Activated T-cell treated with anti-CD3 and anti-CD28 coated beads for 4 hours (primary cell): ENCODE measurements around the gene R3HDM2.

Experiments
- DNase-seq: peaks from one replicate; pipeline ENCODE4 v3.0.0-alpha.2; 2020

R3HDM2 gene

GRCh38 chr12:57430931-57431566 lies at the start of gene R3HDM2:
R3HDM2 (minus strand) TSS chr12:57431043; CDS start chr12:57310428, 120,615 bp downstream.
- peak; percentile 91 for DNase-seq

GRCh38 chr12:57479376-57480115 lies 48.7 kb upstream of the R3HDM2 start, which contains the start of gene ARHGAP9:
ARHGAP9 (minus strand) TSS chr12:57479866; CDS start chr12:57479406, 460 bp downstream.
- DNase-seq: no peak

- DNase-seq: no peak
Observed at GRCh38 chr12:57479043-57479375, 48.2 kb upstream of the R3HDM2 start.

GRCh38 chr12:57477710-57478681 lies 47.2 kb upstream of the R3HDM2 start:
- no peak for DNase-seq

- no peak for DNase-seq
Observed at GRCh38 chr12:57476993-57477709, 46.3 kb upstream of the R3HDM2 start.

GRCh38 chr12:57476162-57476992 lies 45.5 kb upstream of the R3HDM2 start:
- no peak for DNase-seq

GRCh38 chr12:57475271-57476161 lies 44.7 kb upstream of the R3HDM2 start:
- no peak for DNase-seq

GRCh38 chr12:57474862-57475261 lies 44.0 kb upstream of the R3HDM2 start:
- no peak for DNase-seq

GRCh38 chr12:57474430-57474829 lies 43.6 kb upstream of the R3HDM2 start:
- DNase-seq: no peak

- no peak for DNase-seq
Observed at GRCh38 chr12:57473886-57474285, 43.0 kb upstream of the R3HDM2 start.

- no peak for DNase-seq
Observed at GRCh38 chr12:57473392-57473791, 42.5 kb upstream of the R3HDM2 start.

- no peak for DNase-seq
Observed at GRCh38 chr12:57472391-57472790, 41.5 kb upstream of the R3HDM2 start.

GRCh38 chr12:57471661-57472060 lies 40.8 kb upstream of the R3HDM2 start:
- DNase-seq: no peak

- DNase-seq: no peak
Observed at GRCh38 chr12:57470970-57471656, 40.3 kb upstream of the R3HDM2 start.

- DNase-seq: no peak
Observed at GRCh38 chr12:57470286-57470969, 39.6 kb upstream of the R3HDM2 start.

- DNase-seq: no peak
Observed at GRCh38 chr12:57469296-57470164, 38.7 kb upstream of the R3HDM2 start.

- DNase-seq: no peak
Observed at GRCh38 chr12:57467915-57468314, 37.1 kb upstream of the R3HDM2 start.

- no peak for DNase-seq
Observed at GRCh38 chr12:57467212-57467874, 36.5 kb upstream of the R3HDM2 start.
